ENCODE measurements around the gene BTBD9. TPM values are rescaled to one million over a fixed set of nuclear protein-coding genes. Genes with fewer than 3 reads are reported as not detected.

The BTBD9 gene
- total RNA-seq, 1 donor: 25.3 TPM

DNA sequence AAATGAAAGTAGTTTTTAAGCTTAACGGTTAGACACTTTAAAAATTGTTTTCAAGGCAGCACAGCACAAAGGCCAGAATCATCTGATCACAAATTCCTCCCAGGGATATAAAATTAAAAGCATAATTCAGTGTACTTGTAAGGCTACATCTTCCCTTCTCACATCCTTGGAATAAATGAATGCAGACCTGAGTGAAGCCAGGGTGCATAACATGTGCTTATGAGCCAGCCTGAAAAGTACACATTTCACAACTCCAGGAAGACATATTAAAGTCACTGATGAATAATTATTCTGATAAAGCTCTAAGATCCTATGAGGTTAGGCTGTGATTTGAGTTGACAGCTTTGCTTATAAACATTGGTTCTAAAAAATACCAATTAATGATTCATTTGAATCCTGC is 163.6 kb downstream of the BTBD9 start:
- Histone ChIP-seq H3K4me2 (ENCODE audit: insufficient read depth, low read length) (no peak overlapping the region), H3K79me2 (ENCODE audit: insufficient read depth, low read length) (no peaks in the 10 kb centered on the region), H4K20me1 (ENCODE audit: insufficient read depth, low read length) (peaks cover 2% of the 10 kb centered on the region), H3K27ac (ENCODE audit: low read depth, low read length) (no peak overlapping the region), H3K4me3 (ENCODE audit: insufficient read depth, low read length) (no peak overlapping the region), H3K27me3 (ENCODE audit: insufficient read depth, low read length) (no peaks in the 10 kb centered on the region), H3K9me3 (ENCODE audit: low read depth, low read length) (no peaks in the 10 kb centered on the region), H3K36me3 (ENCODE audit: insufficient read depth, low read length) (no peaks in the 10 kb centered on the region), H3K4me1 (ENCODE audit: insufficient read depth, low read length) (no peaks in the 10 kb centered on the region), H2AFZ (ENCODE audit: low read length) (no peak overlapping the region)
- TF ChIP-seq, protein P1, sequence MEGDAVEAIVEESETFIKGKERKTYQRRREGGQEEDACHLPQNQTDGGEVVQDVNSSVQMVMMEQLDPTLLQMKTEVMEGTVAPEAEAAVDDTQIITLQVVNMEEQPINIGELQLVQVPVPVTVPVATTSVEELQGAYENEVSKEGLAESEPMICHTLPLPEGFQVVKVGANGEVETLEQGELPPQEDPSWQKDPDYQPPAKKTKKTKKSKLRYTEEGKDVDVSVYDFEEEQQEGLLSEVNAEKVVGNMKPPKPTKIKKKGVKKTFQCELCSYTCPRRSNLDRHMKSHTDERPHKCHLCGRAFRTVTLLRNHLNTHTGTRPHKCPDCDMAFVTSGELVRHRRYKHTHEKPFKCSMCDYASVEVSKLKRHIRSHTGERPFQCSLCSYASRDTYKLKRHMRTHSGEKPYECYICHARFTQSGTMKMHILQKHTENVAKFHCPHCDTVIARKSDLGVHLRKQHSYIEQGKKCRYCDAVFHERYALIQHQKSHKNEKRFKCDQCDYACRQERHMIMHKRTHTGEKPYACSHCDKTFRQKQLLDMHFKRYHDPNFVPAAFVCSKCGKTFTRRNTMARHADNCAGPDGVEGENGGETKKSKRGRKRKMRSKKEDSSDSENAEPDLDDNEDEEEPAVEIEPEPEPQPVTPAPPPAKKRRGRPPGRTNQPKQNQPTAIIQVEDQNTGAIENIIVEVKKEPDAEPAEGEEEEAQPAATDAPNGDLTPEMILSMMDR (IDR thresholded peaks at IDR 0.05; ENCODE audit: extremely low read depth, low read depth, low read length): no peak
- DNase-seq (ENCODE audit: insufficient read length, low spot score, missing footprints): no peak

DNA sequence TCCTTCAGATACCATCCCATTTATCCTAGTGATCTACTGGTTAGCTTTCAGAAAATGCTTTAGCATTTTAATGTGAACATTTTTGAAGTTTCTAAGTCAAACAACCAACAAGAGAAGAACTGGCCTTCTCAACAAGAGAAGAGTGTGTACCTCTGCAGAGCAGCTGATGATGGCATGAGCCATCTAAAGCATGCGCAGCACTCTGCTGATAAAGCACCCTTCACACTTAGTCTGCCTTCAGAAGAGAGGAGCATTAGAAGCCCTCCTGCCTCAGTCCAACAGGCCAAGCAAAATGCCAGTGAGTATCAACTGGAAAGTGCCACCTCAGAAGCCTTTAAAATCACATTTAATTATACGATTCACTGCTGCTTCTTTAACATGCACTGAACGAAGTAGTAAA is 169.2 kb downstream of the BTBD9 start:
- no peak overlapping the region for H2AFZ ChIP-seq (ENCODE audit: low read length)
- no peaks in the 10 kb centered on the region for H3K27me3 ChIP-seq (ENCODE audit: insufficient read depth, low read length)
- no peaks in the 10 kb centered on the region for H3K9me3 ChIP-seq (ENCODE audit: low read depth, low read length)
- no peak overlapping the region for H3K4me3 ChIP-seq (ENCODE audit: insufficient read depth, low read length)
- H3K36me3 ChIP-seq (ENCODE audit: insufficient read depth, low read length): no peaks in the 10 kb centered on the region
- no peak overlapping the region for H3K27ac ChIP-seq (ENCODE audit: low read depth, low read length)
- H4K20me1 ChIP-seq (ENCODE audit: insufficient read depth, low read length): no peaks in the 10 kb centered on the region
- TF ChIP-seq, protein P1 (IDR thresholded peaks at IDR 0.05; ENCODE audit: extremely low read depth, low read depth, low read length): no peak
- H3K4me1 ChIP-seq (ENCODE audit: insufficient read depth, low read length): no peaks in the 10 kb centered on the region
- H3K4me2 ChIP-seq (ENCODE audit: insufficient read depth, low read length): no peak overlapping the region
- DNase-seq (ENCODE audit: insufficient read length, low spot score, missing footprints): no peak
- H3K79me2 ChIP-seq (ENCODE audit: insufficient read depth, low read length): no peaks in the 10 kb centered on the region

DNA sequence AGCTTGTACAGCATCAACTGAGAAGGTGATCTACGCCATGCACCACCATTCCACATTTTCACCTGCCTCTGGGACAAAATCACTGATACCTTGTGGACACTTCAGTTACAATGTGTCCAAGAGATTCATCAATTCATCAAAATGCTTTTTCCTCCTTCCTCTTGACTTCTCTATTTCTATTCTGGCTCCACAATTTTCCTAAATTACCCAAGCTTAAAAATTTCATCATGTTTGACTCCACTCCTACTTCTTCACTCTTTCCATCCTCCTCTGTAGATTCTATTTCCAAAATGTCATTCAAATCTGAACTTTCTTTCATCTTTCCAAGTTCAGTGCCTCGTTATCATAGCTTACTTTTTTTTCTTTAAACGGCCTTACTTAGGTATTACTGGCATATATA is 172.2 kb downstream of the BTBD9 start:
- no peak overlapping the region for H2AFZ ChIP-seq (ENCODE audit: low read length)
- TF ChIP-seq, protein P1 (IDR thresholded peaks at IDR 0.05; ENCODE audit: extremely low read depth, low read depth, low read length): no peak

DNA sequence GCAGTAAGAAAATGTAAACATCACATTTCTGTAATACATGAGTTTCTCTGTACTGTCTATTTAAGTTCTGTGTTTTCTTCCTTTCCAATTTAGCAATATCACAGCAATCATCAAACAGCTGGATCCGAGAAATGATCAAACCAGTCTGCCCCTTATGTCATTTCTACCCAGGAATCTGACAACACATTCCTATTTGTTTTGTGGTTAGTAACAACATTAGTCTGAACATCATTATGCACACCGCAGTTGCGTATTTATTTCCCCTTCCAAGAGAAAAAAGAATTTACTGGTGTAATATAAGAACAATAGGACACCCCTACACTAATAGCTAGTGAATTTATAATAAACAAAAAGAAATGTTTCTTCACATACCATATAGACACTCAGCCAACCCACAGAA is 179.5 kb downstream of the BTBD9 start:
- no peak for DNase-seq (ENCODE audit: insufficient read length, low spot score, missing footprints)
- H3K4me1 ChIP-seq (ENCODE audit: insufficient read depth, low read length): no peaks in the 10 kb centered on the region
- H3K4me3 ChIP-seq (ENCODE audit: insufficient read depth, low read length): no peak overlapping the region
- H3K36me3 ChIP-seq (ENCODE audit: insufficient read depth, low read length): no peaks in the 10 kb centered on the region
- H3K27ac ChIP-seq (ENCODE audit: low read depth, low read length): no peak overlapping the region
- no peaks in the 10 kb centered on the region for H3K27me3 ChIP-seq (ENCODE audit: insufficient read depth, low read length)
- no peaks in the 10 kb centered on the region for H4K20me1 ChIP-seq (ENCODE audit: insufficient read depth, low read length)
- no peaks in the 10 kb centered on the region for H3K79me2 ChIP-seq (ENCODE audit: insufficient read depth, low read length)
- no peak overlapping the region for H2AFZ ChIP-seq (ENCODE audit: low read length)
- TF ChIP-seq, protein P1 (IDR thresholded peaks at IDR 0.05; ENCODE audit: extremely low read depth, low read depth, low read length): no peak
- no peaks in the 10 kb centered on the region for H3K9me3 ChIP-seq (ENCODE audit: low read depth, low read length)
- H3K4me2 ChIP-seq (ENCODE audit: insufficient read depth, low read length): no peak overlapping the region

More for the DNA sequence above, 172.2 kb downstream of the BTBD9 start:
- H3K4me3 ChIP-seq (ENCODE audit: insufficient read depth, low read length): no peak overlapping the region
- H3K27me3 ChIP-seq (ENCODE audit: insufficient read depth, low read length): no peaks in the 10 kb centered on the region
- no peaks in the 10 kb centered on the region for H3K36me3 ChIP-seq (ENCODE audit: insufficient read depth, low read length)
- no peaks in the 10 kb centered on the region for H3K9me3 ChIP-seq (ENCODE audit: low read depth, low read length)
- no peak overlapping the region for H3K27ac ChIP-seq (ENCODE audit: low read depth, low read length)
- H3K79me2 ChIP-seq (ENCODE audit: insufficient read depth, low read length): no peaks in the 10 kb centered on the region
- no peak overlapping the region for H3K4me2 ChIP-seq (ENCODE audit: insufficient read depth, low read length)
- no peak for DNase-seq (ENCODE audit: insufficient read length, low spot score, missing footprints)
- no peaks in the 10 kb centered on the region for H4K20me1 ChIP-seq (ENCODE audit: insufficient read depth, low read length)
- H3K4me1 ChIP-seq (ENCODE audit: insufficient read depth, low read length): no peaks in the 10 kb centered on the region

Data from osteoblast (primary cell).